Epithelial cell of prostate (primary cell): Measurements from ENCODE around the gene KIF2A.
A peak's percentile ranks its signal among the peaks of the same experiment; 100 is the strongest.

ENCODE experiments used
- DNase-seq: peaks from one replicate; pipeline ENCODE4 v3.0.0-alpha.2; 2011; ENCODE audit warnings: low read depth, low spot score
- H3K27ac ChIP-seq: fragments of 450-650 bp; 2 replicates; pipeline ENCODE4 v1.5.1; 2017; ENCODE audit warnings: mild to moderate bottlenecking

The KIF2A gene

DNA sequence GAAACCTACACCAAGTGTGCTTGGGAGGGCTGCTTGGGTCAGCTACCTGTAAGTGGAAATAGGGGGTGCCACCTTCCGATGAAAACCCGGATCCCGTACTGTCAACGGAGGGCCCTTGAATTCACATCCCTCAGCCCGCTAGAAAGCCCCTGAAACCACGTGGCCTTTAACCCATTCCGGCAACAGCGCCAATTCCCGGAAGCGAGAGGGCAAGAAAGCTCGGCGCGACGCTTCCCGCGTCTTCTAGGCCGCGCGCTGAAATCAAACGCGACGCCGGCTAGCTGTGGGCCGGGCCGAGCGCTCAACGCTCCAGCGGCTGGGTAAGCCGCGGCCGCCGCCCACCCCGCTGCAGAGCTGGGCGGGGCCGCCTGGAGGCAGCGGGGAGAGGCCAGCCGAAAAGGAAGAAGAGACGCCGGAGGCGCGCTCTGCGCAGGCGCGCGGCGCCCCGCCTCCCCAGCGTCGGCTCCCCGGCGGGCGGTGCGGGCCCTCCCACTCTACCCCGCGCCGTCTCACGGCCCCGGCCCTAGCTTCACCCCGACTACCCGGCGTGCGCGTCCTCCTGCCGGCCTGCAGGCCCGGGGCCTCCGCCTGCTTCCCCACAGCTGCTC is at the start of gene KIF2A:
Gene KIF2A, plus strand, starts transcription at position 492 of the 608 bp plus-strand sequence. CDS start 267 bp downstream, outside the sequence.
- peak within 1 kb of the TSS; percentile 75 for H3K27ac ChIP-seq
- DNase-seq: peak; percentile 64

DNA sequence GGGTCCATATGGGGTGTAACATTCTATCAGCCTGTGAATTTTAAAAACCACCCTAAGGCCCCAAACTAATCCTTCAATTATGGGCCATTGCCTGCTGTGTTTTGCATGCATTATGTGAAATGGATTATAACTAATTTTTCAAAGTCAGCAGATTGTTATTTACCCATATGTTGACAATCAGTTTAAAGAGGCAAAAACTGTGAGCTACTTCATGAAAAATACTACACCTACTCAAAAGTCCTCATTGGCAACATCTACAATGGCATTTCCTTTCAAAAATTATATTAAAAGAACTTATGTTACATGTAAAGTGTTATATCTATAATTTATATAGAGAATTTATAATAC is 49.0 kb upstream of the KIF2A start:
- DNase-seq: no peak
- no peak overlapping the region for H3K27ac ChIP-seq

DNA sequence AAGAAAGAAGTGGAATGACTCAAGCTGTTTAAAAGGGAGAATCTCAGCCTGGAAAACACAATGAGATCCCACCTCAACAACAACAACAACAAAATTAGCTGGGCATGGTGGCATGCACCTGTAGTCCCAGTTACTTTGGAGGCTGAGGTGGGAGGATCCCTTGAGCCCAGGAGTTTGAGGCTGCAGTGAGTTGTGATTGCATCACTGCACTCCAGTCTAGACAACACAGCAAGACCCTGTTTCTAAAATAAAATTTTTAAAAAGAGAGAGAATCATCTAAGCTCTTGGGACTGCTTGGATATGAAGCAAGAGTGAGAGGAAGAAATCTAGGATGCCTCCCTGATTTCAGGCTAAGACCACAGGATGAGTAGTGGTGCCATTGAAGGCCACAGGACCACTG is 47.4 kb upstream of the KIF2A start:
- H3K27ac ChIP-seq: no peak overlapping the region
- DNase-seq: no peak

DNA sequence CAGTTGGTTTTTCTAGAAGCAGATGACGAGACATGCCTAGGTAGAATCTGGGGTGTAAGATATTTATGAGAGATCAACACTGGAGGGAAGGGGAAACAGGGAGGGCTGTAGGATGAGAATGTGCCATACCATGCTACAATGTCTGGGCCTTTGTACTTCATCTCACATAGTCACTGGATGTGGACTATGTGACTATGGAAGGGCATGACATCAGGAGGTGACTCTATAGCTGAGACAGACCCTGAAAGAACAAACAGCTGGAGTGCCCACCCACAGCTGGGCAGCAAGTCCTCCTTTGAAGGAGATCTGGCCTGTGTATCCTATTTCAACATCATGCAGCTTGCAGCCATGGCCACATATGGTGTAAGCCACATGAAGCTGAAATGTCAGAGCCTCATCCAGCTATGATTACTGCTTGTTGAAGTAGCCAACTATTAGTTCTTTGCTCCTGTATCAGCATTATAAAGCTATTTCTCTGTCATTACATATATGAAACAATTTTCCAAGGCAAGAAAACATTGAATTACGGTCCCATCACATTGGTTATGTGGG is 46.2 kb upstream of the KIF2A start:
- no peak for DNase-seq
- no peak overlapping the region for H3K27ac ChIP-seq

DNA sequence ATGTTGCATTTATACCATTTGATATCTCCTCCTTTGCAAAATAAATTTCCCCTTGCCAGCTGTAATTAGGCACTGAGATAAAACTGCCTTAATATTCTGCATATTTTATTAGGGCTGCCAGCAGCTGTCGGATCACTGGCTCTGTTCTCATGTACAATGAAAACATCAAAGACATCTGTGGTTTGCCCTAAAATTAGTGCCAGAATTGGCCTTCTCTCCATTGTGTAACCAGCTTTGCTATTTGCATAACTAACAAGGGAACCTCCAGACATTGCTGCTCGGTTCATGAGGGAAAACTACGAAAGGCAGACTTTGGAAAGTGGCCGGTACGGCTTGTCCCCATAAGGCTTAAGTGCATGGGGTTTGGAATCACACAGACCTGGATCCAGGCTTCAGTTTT is 45.5 kb upstream of the KIF2A start:
- H3K27ac ChIP-seq: no peak overlapping the region
- DNase-seq: no peak

DNA sequence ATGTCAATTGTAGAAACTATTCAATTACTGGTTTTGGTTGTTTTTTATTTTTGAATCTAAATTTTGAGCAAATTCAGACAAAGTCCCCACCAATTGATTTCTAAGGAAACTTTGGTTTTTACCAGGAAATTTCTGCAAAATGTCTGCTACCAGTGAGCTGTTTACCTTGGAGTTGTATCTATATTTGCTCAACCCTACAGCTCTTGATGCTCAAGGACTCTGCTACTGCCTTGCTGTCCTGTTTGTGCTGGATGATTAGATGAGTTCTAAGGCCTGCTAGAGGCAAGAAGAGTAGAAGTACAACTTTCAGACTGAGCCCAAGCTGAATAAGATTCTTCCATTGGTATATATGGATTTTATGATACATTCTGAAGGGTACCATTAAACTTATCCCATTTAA is 42.6 kb upstream of the KIF2A start:
- DNase-seq: no peak
- no peak overlapping the region for H3K27ac ChIP-seq

DNA sequence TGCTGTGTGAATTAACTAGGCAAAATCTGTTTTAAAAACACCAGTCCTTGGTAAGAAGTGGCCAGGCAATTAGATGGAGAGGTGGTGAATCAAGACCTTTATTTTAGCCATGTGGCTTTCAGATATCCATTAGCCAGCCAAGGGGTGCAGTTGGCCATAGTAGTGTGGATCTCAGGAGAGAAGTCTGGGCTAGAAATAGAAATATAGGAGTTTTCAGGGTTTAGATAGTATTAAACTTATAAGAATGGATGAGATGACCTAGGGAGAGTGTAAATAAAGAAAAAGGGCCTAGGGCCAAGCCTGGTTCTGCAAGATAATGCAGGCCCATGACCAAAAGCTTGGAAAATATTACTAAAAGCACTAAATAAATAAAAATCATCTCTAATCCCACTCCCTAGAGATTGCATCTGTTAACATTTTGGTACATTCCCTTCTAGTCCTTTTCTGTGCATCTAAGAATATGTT is 40.3 kb upstream of the KIF2A start:
- DNase-seq: no peak
- no peak overlapping the region for H3K27ac ChIP-seq

DNA sequence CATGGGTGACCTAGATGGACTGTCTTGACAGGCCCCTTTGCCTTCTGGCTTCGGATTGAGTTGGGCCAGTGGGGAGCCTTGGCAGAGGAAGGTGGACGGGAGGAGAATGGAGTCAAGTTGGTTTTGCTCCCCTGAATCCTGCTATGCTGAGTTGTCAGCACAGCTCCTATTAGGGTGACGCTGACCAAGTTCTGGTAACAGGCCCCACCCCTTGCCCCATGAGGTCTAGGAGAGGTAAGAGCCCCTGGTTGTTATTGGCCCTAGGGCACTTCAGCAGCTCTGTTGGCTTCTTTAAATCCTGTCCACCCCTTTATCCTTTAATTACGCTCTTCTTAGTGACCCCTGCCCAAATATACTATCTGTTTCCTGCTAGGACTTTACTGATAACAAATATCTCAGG is 39.4 kb upstream of the KIF2A start:
- no peak for DNase-seq

DNA sequence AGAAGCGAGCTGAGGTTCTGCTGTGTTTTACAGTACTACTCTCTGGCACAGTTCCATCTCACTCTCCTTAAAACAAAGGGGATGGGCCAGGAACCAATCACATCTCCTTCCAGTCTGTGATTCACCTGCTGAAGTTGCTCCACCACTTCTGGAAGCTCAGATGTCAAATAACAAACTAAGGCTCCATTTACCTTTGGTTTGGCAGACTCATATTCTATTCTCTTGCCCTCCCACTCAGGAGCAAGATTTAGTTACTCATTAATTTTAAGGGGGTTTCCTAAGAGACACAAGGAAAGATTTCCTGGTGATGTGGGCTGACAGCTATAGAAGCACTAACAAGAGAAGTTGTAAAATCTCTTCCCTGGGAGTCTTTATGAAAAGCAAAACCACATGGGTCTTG is 37.8 kb upstream of the KIF2A start:
- peak; percentile 95 for DNase-seq
- no peak overlapping the region for H3K27ac ChIP-seq

More for the DNA sequence above, 39.4 kb upstream of the KIF2A start:
- H3K27ac ChIP-seq: no peak overlapping the region

DNA sequence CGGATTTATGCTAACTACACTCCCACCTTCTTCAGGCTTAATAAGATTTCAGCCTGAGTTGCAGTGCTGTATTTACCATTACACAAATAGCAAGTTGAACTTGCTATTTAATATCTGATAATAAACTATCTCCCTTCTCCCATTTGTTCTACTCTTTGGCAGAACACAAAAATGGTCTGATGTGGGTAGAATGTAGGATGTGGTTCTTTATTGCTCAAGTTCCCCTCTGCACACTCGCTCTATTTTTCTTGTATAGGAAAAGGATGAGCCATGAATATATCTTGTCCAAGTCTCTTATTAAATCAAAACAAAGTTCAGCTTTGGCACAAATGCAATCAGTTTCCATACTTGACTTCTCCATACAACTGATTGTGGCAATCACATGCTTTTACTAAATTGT is 37.2 kb upstream of the KIF2A start:
- no peak overlapping the region for H3K27ac ChIP-seq
- DNase-seq: no peak

DNA sequence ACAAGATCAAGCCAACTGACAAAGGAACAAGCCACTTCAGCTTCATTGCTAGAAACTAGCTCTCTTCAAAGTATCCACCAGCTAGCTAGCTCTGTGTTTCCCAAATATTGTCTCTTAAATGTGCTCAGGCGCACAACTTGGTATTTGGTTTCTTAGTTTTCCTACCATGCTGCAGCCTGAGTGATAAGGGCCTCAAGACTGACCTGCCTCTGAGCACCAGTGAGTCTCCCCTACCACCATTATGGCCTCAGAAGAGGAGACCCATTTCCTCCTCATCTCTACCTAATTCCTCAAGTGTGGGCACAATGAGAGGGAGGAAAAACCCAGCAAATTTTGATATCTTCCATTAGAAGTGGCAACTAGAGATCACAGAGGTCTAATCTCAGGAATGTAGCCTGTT is 34.6 kb upstream of the KIF2A start:
- DNase-seq: no peak

DNA sequence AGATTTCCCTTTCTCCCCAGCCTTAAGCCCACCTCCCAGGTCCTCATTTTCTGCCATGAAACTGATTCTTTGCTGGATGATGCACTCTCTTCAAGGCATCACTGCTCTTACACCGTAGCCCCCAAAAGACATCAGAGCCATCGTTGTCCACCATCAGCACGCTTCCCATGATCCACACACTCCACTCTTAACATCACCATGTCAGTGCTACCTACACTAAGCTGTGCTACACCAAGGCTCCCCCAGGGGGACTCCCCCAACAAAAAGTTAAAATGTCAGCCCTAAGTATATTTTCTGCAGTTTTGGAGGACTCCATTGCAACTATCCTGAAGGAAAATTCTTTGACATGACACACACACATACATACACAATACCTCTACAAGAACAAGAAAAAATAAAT is 34.1 kb upstream of the KIF2A start:
- no peak overlapping the region for H3K27ac ChIP-seq
- DNase-seq: no peak

More for the DNA sequence above, 34.6 kb upstream of the KIF2A start:
- H3K27ac ChIP-seq: no peak overlapping the region

DNA sequence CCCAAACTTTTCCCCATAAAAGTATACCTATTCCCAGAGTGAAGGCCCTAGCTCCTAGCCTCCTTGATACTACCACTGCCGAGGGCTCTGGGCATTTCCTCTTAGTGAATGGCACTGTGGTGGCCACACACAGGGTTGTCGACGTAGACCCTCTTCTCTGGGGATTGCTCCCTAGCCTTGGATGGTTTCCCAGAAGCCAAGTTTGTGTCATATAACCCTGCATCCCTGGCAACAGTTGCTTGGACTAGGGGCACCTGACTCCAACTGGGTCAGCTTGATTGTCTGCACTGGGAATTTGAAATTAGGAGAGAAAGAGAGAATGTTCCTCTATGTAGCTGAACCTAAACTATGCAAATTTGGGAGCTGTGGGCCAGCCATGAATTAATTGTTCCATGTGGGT is 32.3 kb upstream of the KIF2A start:
- DNase-seq: no peak
- no peak overlapping the region for H3K27ac ChIP-seq

DNA sequence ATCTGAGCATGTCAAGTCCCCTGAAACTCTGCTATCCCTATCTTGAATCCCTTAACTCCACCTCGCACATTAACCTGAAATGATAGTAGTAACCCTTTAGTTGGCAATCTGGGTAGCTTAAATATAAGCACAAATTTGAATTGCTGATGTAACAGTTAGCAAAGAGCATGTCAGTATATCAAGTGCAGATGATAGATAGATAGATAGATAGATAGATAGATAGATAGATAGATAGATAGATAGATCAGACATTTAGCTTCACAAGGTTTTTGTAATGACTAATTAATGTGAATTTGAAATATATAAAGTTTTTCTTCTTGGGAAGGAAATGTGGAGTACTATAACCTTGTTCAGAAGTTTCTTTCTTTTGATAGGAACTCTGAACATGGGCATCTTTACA is 30.4 kb upstream of the KIF2A start:
- no peak for DNase-seq

DNA sequence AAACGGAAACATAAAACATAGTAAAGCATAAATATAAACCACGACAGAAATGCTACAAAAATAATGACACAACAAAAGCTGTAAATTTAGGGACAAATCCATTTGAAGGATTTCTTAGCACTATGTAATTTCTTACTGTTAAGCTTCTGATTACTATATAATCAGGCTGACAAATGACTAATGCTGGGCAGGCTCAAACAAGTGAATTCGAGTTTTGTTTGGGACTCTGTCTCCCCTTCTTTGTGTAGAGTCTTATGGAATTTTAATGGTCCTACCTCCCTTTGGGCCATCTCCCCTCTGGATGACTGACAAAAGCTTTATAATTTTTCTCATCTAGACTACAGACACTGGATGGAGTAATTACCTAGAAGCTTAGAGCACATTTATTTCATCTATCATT is 24.6 kb upstream of the KIF2A start:
- DNase-seq: no peak

More for the DNA sequence above, 30.4 kb upstream of the KIF2A start:
- H3K27ac ChIP-seq: no peak overlapping the region

DNA sequence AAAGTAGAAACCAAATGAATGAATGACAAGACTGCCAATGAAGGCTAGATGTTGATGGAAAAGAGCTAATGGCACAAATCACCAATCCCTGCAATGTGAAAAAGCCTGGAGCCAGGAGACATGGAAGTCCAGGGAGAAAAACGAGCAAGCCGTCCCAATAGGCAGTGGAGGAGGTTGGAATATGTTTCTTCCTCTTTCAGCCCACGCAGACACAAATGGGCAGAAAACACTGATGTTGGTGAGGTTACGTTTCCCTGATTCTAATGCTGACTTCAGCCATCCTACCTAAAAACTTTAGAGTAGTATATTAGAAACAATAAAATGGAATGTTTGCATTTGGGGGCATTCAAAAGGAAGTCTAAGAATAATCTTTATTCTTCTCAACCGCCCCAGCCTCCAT is 23.9 kb upstream of the KIF2A start:
- H3K27ac ChIP-seq: no peak overlapping the region
- DNase-seq: no peak

More for the DNA sequence above, 24.6 kb upstream of the KIF2A start:
- peak overlapping the region; percentile 21 for H3K27ac ChIP-seq

DNA sequence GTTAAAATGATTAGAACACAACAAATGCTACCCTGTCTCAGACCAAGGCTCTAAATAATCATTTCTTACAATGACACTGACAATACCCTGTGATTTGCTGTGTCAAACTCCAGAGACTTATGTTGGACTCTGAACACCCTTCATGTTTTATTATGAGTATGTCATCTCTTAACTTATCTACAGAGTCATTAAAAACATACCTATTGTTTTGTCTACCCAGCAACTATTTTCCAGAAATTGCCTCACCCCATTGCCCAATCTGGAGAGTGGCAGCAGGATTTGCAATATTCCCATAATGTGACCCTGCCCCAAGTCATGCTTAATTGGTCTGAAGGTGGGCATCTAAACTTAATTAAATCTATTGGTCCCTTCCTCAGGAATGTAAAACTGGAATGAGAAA is 23.0 kb upstream of the KIF2A start:
- DNase-seq: no peak

DNA sequence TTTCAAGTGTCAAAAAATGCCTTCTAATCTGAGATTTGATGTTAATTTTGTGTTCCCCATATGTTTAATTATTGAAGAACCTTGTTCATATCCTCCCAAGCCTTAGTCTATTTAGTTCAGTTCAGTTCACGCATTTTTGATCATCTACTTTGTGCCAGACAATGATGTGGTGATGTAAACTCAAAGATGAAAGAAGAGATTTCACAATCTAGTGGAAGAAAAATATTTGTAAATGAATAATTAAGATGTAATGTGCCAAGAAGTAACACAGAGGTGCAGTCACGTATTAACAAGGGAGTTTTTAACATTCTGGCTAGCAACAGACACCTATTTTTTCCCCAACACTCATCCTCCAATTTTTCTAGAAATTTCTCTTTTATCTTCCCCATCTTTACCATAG is 22.1 kb upstream of the KIF2A start:
- H3K27ac ChIP-seq: no peak overlapping the region
- DNase-seq: no peak

More for the DNA sequence above, 23.0 kb upstream of the KIF2A start:
- H3K27ac ChIP-seq: no peak overlapping the region

DNA sequence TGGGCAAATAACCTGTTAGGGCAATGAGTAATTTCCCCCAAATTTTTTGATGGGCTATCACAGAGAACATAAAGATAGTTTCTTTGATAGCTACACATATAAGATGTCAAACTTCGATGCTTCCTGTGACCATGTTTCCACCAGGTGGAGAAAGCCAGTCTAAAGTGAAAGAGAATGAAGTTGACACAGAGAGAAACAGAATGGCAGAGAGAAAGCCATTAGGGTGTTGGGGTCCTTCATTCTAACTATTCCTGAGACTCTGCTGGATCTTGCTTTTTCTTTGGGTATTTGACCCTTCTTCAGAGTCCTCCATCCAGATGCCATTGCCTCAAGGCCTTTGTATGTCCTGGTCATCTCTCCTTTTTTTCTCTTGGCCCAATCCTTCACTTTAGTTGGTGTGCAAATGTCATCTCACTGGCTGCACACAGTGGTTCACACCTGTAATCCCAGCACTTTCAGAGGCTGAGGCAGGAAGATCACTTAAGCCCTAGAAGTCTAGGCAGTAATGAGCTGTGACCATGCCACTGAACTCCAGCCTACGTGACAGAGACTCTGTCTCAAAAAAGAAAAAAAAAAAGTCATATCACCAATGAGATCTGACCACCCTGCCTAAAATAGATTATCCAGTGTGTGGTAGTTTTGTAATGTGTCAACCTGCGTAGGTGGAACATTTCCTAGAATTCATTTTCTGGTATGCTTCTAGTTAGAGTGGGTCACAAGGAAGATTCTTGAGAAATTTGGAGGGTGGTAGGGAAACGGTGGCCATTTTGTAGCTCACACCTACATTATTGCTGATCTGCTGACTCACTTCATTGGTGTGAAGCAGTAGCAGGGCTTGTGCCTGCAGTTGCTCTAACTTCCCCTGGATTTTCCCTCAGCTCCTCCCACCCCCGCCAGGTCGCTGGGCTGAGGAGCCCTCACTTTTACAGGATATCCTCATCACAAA is 20.8 kb upstream of the KIF2A start:
- DNase-seq: no peak
- H3K27ac ChIP-seq: no peak overlapping the region

DNA sequence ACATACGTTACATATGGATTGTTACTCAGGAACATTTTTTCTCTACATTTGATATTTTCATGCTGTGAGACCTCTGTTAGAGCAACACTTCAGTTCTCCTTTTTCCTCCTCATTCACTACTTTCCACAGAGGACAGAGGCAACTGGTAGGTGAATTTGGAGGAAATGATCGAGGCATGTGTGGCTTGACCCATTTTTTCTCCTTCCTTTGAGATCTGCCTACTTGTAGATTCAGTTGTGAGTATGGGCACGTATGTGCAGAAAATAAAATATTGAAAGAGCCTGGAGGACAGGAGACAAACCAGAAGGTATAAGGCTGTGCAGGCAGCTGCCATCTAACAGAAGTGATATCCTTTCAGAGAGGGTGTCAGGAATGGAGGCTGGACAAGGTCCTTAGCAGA is 19.2 kb upstream of the KIF2A start:
- DNase-seq: no peak
- no peak overlapping the region for H3K27ac ChIP-seq

DNA sequence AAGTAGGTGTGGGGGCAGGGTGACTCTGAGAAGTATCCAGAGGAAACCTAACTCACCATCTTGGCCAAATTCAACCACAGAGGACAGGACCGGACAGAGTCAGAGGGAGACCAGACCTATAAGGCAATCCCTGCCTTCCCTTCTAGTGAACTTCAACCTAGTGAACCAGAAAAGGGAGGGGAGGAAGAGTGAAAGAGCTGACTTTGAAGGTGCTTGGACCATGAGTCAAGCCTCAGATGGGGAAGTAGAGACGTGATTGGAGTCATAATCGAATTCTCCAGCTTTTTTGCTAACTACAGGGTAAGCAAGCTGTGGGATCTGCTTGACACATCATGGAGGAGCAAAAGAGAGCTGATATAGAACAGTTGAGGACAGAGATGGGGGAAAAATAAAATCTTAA is 18.8 kb upstream of the KIF2A start:
- H3K27ac ChIP-seq: no peak overlapping the region
- no peak for DNase-seq
